Measurements from ENCODE around the gene NDUFA11.

Gene NDUFA11

DNA sequence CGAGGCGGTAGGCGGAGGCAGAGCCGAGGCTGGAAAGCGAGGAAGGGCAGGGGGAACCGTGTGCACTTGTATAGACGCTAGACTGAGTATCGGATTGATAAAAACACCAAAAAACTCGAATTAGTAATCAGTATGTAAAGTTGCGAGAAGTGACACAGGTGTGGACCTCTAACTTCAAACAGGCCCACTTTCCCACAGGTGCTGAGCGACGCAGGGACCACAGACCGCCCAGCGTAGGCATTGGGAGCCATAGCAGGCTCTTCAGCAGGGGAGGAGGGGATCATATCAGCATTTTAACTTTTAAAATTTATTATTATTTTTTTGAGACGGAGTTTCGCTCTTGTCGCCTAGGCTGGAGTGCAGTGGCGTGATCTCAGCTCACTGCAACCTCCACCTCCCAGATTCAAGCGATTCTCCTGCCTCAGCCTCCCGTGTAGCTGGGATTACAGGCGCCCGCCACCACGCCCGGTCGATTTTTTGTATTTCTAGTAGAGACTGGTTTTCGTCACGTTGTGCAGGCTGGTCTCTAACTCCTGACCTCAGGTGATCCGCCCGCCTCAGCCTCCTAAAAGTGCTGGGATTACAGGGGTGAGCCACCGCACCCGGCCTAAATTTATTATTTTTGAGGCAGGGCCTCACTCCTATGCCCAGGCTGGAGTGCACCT lies 1.7 kb upstream of the NDUFA11 start:
- no peak for DNase-seq

GRCh38 chr19:5904352-5905113 lies 943 bp upstream of the NDUFA11 start, which contains the start of gene VMAC:
Gene VMAC (plus strand): TSS chr19:5904872. CDS start chr19:5904891, 19 bp downstream.
- DNase-seq, result peak; percentile 100

- DNase-seq, result no peak
These were observed 450 bp downstream of the NDUFA11 start for GRCh38 chr19:5903056-5903623.

GRCh38 chr19:5900976-5901375 lies 2.6 kb downstream of the NDUFA11 start:
- DNase-seq, result no peak

- no peak for DNase-seq
These were observed 3.7 kb downstream of the NDUFA11 start for GRCh38 chr19:5899728-5900526.

- no peak for DNase-seq
These were observed 6.2 kb downstream of the NDUFA11 start for GRCh38 chr19:5897189-5897969.

GRCh38 chr19:5896365-5897076 lies 7.1 kb downstream of the NDUFA11 start:
- DNase-seq, result no peak

GRCh38 chr19:5895890-5896289 lies 7.7 kb downstream of the NDUFA11 start:
- DNase-seq, result no peak

DNA sequence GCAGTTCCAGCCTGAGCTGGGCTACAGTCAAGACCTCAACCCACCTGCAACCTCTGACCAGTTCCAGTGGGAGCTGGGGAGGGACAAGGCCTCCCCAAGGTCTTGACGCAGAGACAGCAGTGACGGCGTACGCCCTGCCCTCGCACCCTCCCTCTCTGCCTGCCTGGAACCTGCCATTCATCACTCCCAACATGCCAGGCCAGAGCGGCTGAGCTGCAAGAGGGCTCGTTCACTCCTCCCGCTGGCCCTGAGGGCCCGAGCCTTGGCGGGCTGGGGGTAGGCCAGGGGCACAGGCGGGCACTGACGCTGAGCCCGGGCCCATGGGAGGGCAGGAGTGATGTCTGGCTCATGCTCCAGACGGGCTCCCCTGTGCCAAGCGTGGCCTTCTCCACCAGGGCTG lies 8.2 kb downstream of the NDUFA11 start:
- no peak for DNase-seq

DNA sequence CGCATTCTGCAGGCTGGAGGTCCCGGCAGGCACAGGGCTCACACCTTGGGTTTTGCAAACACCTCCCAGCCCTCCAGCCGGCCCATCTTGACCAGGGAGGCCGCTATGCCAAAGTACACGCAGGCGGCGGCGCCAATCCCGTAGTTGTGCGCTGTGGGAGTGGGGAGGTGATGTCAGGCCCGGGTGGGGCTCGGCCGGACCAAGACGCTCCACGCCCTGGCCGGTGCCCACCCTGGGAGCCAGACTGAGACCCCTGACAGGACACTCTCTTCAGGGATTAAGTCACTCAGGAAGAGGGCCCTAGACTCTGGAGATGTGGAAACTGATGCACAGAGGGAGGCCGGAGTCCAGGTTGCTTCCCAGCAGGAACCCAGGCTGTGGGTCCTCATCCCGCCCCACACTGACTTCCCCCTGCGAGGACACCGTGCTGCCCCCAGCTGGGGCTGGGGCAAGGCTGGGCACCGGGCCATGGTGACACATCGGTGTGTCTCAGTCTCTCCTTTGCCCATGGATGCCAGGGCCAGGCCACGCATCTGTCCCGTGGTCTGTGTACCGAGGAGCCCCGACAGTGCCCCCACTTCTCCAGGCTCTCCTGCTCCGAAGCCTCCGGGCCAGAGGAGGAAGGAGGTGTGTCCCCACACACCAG lies 8.8 kb downstream of the NDUFA11 start:
- no peak for DNase-seq

DNA sequence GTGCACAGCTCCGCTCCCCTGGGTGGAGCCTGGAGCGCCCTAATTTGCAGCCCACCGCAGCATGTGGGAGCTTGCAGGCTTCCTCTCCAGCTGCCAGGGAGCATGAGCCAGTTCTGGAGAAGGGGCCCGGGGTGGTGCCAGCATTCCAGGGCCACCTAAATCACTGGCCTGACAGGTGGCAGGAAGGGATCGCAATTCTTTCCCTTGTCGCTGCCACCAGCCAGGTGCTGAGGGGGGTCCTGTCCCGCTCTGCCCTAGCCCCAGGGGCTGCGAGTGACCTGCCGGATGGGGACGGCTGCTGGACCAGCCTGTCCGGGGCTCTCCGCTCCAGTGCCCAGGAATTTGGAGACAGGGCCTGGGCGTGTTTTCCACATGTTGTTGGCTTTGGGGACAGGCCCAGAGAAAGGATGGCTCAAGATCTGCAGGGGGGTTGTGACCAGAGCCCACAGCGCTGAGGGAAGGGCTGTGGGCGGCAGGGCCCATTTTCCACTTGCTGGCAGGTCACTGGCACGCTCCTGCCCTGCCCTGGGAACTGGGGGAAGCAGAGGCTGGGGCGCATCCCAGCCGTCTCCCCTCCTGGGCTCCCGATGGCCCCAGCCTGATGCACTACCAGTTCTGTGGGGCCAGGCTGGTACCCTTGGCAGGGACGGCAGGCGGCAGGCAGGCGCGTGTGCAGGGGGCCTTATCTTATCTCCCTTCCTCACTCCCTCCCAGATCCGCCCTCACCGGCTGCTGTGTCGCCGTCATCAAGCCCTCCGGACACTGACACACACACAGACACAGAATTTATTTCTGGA lies 9.5 kb downstream of the NDUFA11 start:
- DNase-seq, result no peak

GRCh38 chr19:5893296-5893903 lies 10.2 kb downstream of the NDUFA11 start:
- no peak for DNase-seq

DNA sequence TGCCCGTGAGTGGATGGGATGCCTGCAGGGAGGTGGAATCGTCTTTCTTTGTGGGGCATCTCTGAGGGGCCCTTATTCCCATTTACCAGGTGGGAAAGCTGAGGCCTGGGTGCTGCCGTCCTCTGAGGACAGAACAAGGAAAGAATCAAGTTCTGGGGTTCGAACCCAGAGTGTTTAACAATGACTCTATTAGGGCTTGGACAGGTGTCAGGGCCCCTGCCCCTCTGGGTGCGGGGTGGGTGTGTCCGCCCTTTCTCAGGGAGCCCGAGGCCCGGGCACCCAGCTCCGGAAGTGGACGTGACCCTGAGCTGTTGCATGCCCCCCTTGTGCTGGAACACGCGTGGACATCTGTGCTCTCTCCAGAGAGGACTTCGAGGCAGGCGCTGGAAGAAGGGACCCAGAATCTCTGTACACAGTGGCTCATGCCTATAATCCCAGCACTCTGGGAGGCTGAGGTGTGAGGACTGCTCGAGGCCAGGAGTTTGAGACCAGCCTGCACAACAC lies 10.8 kb downstream of the NDUFA11 start:
- DNase-seq, result no peak

DNA sequence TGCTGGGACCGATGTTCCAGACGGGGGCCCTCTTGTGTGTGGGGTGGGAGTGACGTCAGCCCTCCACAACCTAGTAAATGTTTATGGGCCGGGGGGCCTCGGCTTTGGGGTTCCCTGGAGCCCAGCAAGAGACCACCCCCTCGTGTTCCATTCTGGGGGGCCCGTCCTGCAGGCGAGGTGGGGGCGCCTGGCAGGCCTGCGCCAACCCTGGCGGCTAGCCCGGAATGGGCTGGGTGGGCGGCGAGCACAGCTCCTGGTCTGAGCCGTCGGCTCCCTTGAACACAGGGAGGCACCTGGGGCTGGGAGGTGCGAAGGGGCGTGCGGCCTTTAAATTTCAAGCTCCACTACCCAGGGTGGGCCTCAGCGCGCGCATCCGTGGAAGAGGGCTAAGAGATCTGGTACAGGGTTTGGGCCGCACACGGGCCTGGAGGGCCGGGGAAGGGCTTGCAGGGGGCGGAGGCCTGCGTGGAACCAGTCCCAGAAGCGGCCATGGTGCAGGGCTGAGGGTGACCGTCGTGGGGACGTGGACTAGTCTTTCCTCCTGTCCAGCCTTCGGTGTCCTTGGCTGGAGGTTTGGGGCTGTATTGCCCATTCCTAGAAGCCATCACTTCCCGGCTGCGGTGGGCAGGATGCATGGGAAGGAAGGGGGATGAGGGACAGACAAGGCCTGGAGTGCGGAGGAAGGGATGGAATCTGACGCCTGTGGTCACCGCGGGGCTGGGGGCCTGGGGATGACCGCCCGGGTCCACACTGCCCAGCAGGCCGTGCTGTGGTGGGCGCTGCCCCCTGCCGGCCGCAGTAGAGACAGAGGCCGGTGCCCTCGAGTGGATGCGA lies 11.4 kb downstream of the NDUFA11 start:
- peak; percentile 22 to 24 for DNase-seq

DNA sequence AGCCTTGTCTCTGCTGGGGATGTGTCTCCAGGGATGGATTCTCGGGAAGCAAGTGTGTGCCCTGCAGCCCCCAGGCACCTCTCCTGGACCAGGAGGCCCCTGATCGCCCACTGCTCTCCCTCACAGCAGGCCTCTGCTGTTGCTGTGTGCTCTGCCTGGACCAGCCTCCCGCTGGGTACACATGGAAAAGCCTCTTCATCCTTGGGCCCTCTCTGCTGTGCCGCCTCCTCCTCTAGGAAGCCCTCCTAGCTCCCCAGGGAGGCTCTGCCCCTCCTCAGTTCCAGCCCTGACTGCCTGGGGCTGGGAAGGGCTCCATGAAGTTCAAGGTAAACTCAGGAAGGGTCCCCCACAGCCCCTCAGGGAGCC lies 12.0 kb downstream of the NDUFA11 start:
- DNase-seq, result no peak

- DNase-seq, result no peak
These were observed 13.5 kb downstream of the NDUFA11 start for GRCh38 chr19:5890099-5890498.

- DNase-seq, result no peak
These were observed 14.2 kb downstream of the NDUFA11 start for GRCh38 chr19:5889288-5889971.
